H9 (cell line): ENCODE results near the gene PDXDC1. TPM values are rescaled to one million over a fixed set of nuclear protein-coding genes. Genes with fewer than 3 reads are reported as not detected.

Source experiments
- DNase-seq: peaks from one replicate; pipeline ENCODE4 v3.0.0-alpha.2; 2017
- H2AFZ ChIP-seq: one replicate; pipeline ENCODE4 v1.6.1; 2013; ENCODE audit warnings: mild to moderate bottlenecking, low read length, control low read depth, moderate library complexity
- H2AK5ac ChIP-seq: 2 replicates; pipeline ENCODE4 v1.6.1; 2013; ENCODE audit warnings: low read length, control low read depth, mixed read lengths; ENCODE audit not compliant: insufficient read length
- H2BK120ac ChIP-seq: one replicate; pipeline ENCODE4 v1.6.1; 2013; ENCODE audit warnings: low read depth, mild to moderate bottlenecking, low read length, control low read depth, inconsistent platforms; ENCODE audit not compliant: poor library complexity, severe bottlenecking
- H2BK12ac ChIP-seq: 2 replicates; pipeline ENCODE4 v1.6.1; 2013; ENCODE audit warnings: low read length, control low read depth, mixed read lengths, low read depth; ENCODE audit not compliant: insufficient read length
- H2BK15ac ChIP-seq: 2 replicates; pipeline ENCODE4 v1.6.1; 2013; ENCODE audit warnings: low read depth, low read length, control low read depth
- H2BK20ac ChIP-seq: one replicate; pipeline ENCODE4 v1.6.1; 2013; ENCODE audit warnings: low read depth, mild to moderate bottlenecking, low read length, control low read depth, inconsistent platforms; ENCODE audit not compliant: poor library complexity, severe bottlenecking
- H2BK5ac ChIP-seq: 2 replicates; pipeline ENCODE4 v1.6.1; 2013; ENCODE audit warnings: low read length, control low read depth, mixed read lengths; ENCODE audit not compliant: insufficient read length
- H3K14ac ChIP-seq: 2 replicates; pipeline ENCODE4 v1.6.1; 2013; ENCODE audit warnings: low read length, control low read depth; ENCODE audit not compliant: insufficient read depth
- H3K18ac ChIP-seq: 2 replicates; pipeline ENCODE4 v1.6.1; 2013; ENCODE audit warnings: low read depth, mild to moderate bottlenecking, mixed read lengths, low read length, control low read depth; ENCODE audit not compliant: insufficient read length
- H3K23ac ChIP-seq: 2 replicates; pipeline ENCODE4 v1.6.1; 2013; ENCODE audit warnings: low read length, control low read depth, mixed read lengths, low read depth; ENCODE audit not compliant: insufficient read length
- H3K23me2 ChIP-seq: 2 replicates; pipeline ENCODE4 v1.6.1; 2013; ENCODE audit warnings: low read depth, mild to moderate bottlenecking, mixed read lengths, low read length, control low read depth; ENCODE audit not compliant: insufficient read length, poor library complexity, severe bottlenecking
- H3K27ac ChIP-seq: 2 replicates; pipeline ENCODE4 v1.5.1; 2013; ENCODE audit warnings: low read length, control low read depth, mixed read lengths, low read depth; ENCODE audit not compliant: insufficient read length
- H3K27me3 ChIP-seq: 2 replicates; pipeline ENCODE4 v1.6.1; 2013; ENCODE audit warnings: low read length, control low read depth, inconsistent platforms; ENCODE audit not compliant: insufficient read depth
- H3K4ac ChIP-seq: 2 replicates; pipeline ENCODE4 v1.6.1; 2013; ENCODE audit warnings: low read depth, mild to moderate bottlenecking, control low read depth, inconsistent platforms, low read length, moderate library complexity
- H3K4me1 ChIP-seq: 2 replicates; pipeline ENCODE4 v1.6.1; 2013; ENCODE audit warnings: low read length, control low read depth, inconsistent platforms; ENCODE audit not compliant: insufficient read depth
- H3K4me2 ChIP-seq: 2 replicates; pipeline ENCODE4 v1.6.1; 2013; ENCODE audit warnings: low read length, control low read depth, mixed read lengths; ENCODE audit not compliant: insufficient read length, insufficient read depth
- H3K56ac ChIP-seq: 2 replicates; pipeline ENCODE4 v1.6.1; 2013; ENCODE audit warnings: low read depth, mild to moderate bottlenecking, mixed read lengths, low read length, control low read depth; ENCODE audit not compliant: insufficient read length
- H3K79me1 ChIP-seq: 2 replicates; pipeline ENCODE4 v1.6.1; 2013; ENCODE audit warnings: low read depth, mild to moderate bottlenecking, moderate library complexity, low read length, control low read depth, inconsistent platforms; ENCODE audit not compliant: insufficient read depth, poor library complexity, severe bottlenecking
- H3K79me2 ChIP-seq: 2 replicates; pipeline ENCODE4 v1.6.1; 2013; ENCODE audit warnings: low read length, control low read depth, inconsistent platforms; ENCODE audit not compliant: insufficient read depth
- H3K9ac ChIP-seq: 2 replicates; pipeline ENCODE4 v1.6.1; 2013; ENCODE audit warnings: low read length, control low read depth, mixed read lengths; ENCODE audit not compliant: insufficient read length; ENCODE audit errors: extremely low read depth
- H3K9me3 ChIP-seq: one replicate; pipeline ENCODE4 v1.6.1; 2013; ENCODE audit warnings: low read depth, low read length, inconsistent platforms; ENCODE audit not compliant: control insufficient read depth
- H3T11ph ChIP-seq: one replicate; pipeline ENCODE4 v1.6.1; 2013; ENCODE audit warnings: mild to moderate bottlenecking, low read length, control low read depth, inconsistent platforms
- H4K20me1 ChIP-seq: one replicate; pipeline ENCODE4 v1.6.1; 2013; ENCODE audit not compliant: control insufficient read depth, insufficient read length, insufficient read depth
- H4K5ac ChIP-seq: 2 replicates; pipeline ENCODE4 v1.6.1; 2013; ENCODE audit warnings: low read depth, mild to moderate bottlenecking, mixed read lengths, low read length, control low read depth; ENCODE audit not compliant: insufficient read length
- H4K8ac ChIP-seq: replicated peaks from 2 replicates; pipeline ENCODE4 v1.6.1; 2013; ENCODE audit warnings: low read length, control low read depth, mixed read lengths, low read depth; ENCODE audit not compliant: insufficient read length
- H4K91ac ChIP-seq: 2 replicates; pipeline ENCODE4 v1.6.1; 2013; ENCODE audit warnings: low read depth, mild to moderate bottlenecking, moderate library complexity, mixed read lengths, low read length, control low read depth; ENCODE audit not compliant: insufficient read length
- H3K27ac Mint-ChIP-seq, 3 experiments: 2 replicates in 2 of 3; 3 replicates in 1 of 3; pipeline ENCODE4 v1.8.0; 2020 to 2021; ENCODE audit warnings: mixed read lengths in 3 of 3, mild to moderate bottlenecking in 1 of 3, moderate library complexity in 1 of 3
- H3K27me3 Mint-ChIP-seq: 2 replicates; pipeline ENCODE4 v1.8.0; 2021; ENCODE audit warnings: low read depth, mild to moderate bottlenecking, moderate library complexity, mixed read lengths
- H3K36me3 Mint-ChIP-seq, 3 experiments: 2 replicates in 2 of 3; 3 replicates in 1 of 3; pipeline ENCODE4 v1.8.0; 2020 to 2021; ENCODE audit warnings: low read depth in 3 of 3, mixed read lengths in 3 of 3; ENCODE audit not compliant: insufficient read depth in 1 of 3
- H3K4me1 Mint-ChIP-seq, 2 experiments: 2 replicates each; pipeline ENCODE4 v1.8.0; 2020; ENCODE audit warnings: mixed read lengths in 2 of 2
- H3K4me3 Mint-ChIP-seq, 2 experiments: 2 replicates in 1 of 2; 3 replicates in 1 of 2; pipeline ENCODE4 v1.8.0; 2020 to 2021; ENCODE audit warnings: mild to moderate bottlenecking in 2 of 2, mixed read lengths in 2 of 2, moderate library complexity in 1 of 2
- H3K9me3 Mint-ChIP-seq, 2 experiments: 2 replicates in 1 of 2; 3 replicates in 1 of 2; pipeline ENCODE4 v1.8.0; 2020; ENCODE audit warnings: mild to moderate bottlenecking in 2 of 2, mixed read lengths in 2 of 2, moderate library complexity in 1 of 2
- WGBS: extraction: QIAGEN DNeasy Blood & Tissue Kit; methylation state at CpG from one replicate; pipeline ENCODE4 v1.1.7; 2013; ENCODE audit warnings: missing lambda C conversion rate, low lambda C conversion rate, mixed read lengths; ENCODE audit not compliant: insufficient read length; ENCODE audit errors: extremely low coverage; 5-methylcytosine and 5-hydroxymethylcytosine counted together
- total RNA-seq: library from RNA; stranded (reverse); gene quantifications from 2 replicates; pipeline ENCODE4 v1.2.1, GENCODE V29; 2021
- TF ChIP-seq, protein P1 (sequence below): fragments of 200-600 bp; sonication (generic); conservative IDR thresholded peaks from 3 replicates; pipeline ENCODE4 v1.8.0; 2021; ENCODE audit warnings: antibody characterized with exemption, mild to moderate bottlenecking

The PDXDC1 gene
- total RNA-seq, 1 experiment from 2014 or later: 112 TPM

DNA sequence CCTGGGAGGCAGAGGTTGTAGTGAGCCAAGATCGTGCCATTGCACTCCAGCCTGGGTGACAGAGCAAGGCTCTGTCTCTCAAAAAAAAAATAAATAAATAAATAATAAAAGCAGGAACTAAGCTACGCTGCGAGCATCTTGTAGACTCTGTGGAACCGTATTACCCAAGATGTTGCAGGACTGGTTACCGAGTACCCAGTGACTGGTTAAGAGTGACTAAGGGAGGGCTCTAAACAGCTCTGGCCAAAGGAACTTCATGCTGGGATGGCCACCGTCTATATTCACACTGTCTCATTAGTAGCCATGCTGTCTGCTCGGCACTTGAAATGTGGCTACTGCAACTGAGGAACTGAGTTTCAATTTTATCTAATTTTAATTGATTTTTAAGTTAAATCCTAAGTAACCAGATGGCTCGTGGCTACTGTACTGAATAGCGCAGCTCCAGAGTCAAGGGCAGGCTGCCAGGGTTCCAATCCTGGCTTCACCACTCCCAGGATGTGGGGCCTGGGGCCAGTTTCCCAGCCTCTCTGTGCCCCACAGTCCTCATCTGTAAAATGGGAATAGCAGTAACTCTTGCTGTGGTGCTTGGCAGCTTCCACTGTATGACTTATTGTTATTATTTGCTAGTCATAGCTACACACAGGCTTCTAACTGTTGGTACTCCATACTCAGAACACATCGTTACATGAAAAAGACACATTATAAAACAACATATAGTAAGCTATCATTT lies 78.1 kb downstream of the PDXDC1 start:
- no peaks in the 10 kb centered on the region; the same call in 1 of the 2 replicates for H3K4me1 ChIP-seq
- H4K8ac ChIP-seq: no peak overlapping the region
- H2BK5ac ChIP-seq: no peak overlapping the region
- H3K4me1 Mint-ChIP-seq: peaks cover 16 to 17% of the 10 kb centered on the region in 2 experiments
- no CpG with 5 or more reads among the region's 10 CpGs for WGBS
- H3K9me3 Mint-ChIP-seq: no peaks in the 10 kb centered on the region
- TF ChIP-seq, protein P1, sequence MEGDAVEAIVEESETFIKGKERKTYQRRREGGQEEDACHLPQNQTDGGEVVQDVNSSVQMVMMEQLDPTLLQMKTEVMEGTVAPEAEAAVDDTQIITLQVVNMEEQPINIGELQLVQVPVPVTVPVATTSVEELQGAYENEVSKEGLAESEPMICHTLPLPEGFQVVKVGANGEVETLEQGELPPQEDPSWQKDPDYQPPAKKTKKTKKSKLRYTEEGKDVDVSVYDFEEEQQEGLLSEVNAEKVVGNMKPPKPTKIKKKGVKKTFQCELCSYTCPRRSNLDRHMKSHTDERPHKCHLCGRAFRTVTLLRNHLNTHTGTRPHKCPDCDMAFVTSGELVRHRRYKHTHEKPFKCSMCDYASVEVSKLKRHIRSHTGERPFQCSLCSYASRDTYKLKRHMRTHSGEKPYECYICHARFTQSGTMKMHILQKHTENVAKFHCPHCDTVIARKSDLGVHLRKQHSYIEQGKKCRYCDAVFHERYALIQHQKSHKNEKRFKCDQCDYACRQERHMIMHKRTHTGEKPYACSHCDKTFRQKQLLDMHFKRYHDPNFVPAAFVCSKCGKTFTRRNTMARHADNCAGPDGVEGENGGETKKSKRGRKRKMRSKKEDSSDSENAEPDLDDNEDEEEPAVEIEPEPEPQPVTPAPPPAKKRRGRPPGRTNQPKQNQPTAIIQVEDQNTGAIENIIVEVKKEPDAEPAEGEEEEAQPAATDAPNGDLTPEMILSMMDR: no peak
- H3K23me2 ChIP-seq: peaks cover 3% of the 10 kb centered on the region
- no peak overlapping the region for H2BK15ac ChIP-seq
- H3K79me2 ChIP-seq: peaks cover 2% of the 10 kb centered on the region; the same call in 1 of the 2 replicates
- H3T11ph ChIP-seq: no peak overlapping the region
- no peak overlapping the region for H3K18ac ChIP-seq
- no peak overlapping the region for H2BK20ac ChIP-seq
- no peak overlapping the region for H3K27ac Mint-ChIP-seq
- H2BK120ac ChIP-seq: no peak overlapping the region
- no peak overlapping the region for H2AK5ac ChIP-seq
- no peaks in the 10 kb centered on the region for H3K9me3 ChIP-seq
- no peak overlapping the region for H4K91ac ChIP-seq
- H3K27me3 ChIP-seq: no peaks in the 10 kb centered on the region
- no peaks in the 10 kb centered on the region for H4K20me1 ChIP-seq
- no peak overlapping the region for H2AFZ ChIP-seq
- no peaks in the 10 kb centered on the region for H3K27me3 Mint-ChIP-seq
- no peak overlapping the region for H3K4me3 Mint-ChIP-seq
- H3K9ac ChIP-seq: no peak overlapping the region
- no peak overlapping the region for H3K56ac ChIP-seq
- peaks cover 0 to under 1% (median 0%) of the 10 kb centered on the region in 3 experiments; a peak in 2 of 7 replicates for H3K36me3 Mint-ChIP-seq
- H3K27ac ChIP-seq: no peak overlapping the region
- no peak overlapping the region for H3K4ac ChIP-seq
- no peak overlapping the region for H4K5ac ChIP-seq
- no peak overlapping the region for H3K23ac ChIP-seq
- no peak overlapping the region for H3K4me2 ChIP-seq
- peaks cover 3% of the 10 kb centered on the region for H3K79me1 ChIP-seq
- no peak for DNase-seq
- H3K14ac ChIP-seq: no peak overlapping the region
- H2BK12ac ChIP-seq: no peak overlapping the region
